IPS DF 19.7 (cell line): ENCODE measurements around the gene DNAJB5.

Source experiments
- DNase-seq: peaks from one replicate; pipeline ENCODE4 v3.0.0-alpha.2; 2013; ENCODE audit warnings: low read depth, low spot score

Gene DNAJB5

GRCh38 chr9:34984049-34984448 lies 5.5 kb upstream of the DNAJB5 start:
- no peak for DNase-seq

GRCh38 chr9:34985311-34985899 lies 4.1 kb upstream of the DNAJB5 start:
- DNase-seq, result no peak

GRCh38 chr9:34986540-34987047 lies 3.0 kb upstream of the DNAJB5 start:
- DNase-seq, result no peak

GRCh38 chr9:34987160-34987901 lies 2.2 kb upstream of the DNAJB5 start:
- DNase-seq, result no peak

GRCh38 chr9:34988218-34989002 lies 1.1 kb upstream of the DNAJB5 start:
- DNase-seq, result no peak

GRCh38 chr9:34989946-34990635 lies 546 bp downstream of the DNAJB5 start:
- DNase-seq, result no peak

GRCh38 chr9:34990908-34991606 lies 1.5 kb downstream of the DNAJB5 start:
- no peak for DNase-seq

GRCh38 chr9:34991607-34992375 lies 2.2 kb downstream of the DNAJB5 start:
- no peak for DNase-seq

- DNase-seq, result no peak
These were observed 2.9 kb downstream of the DNAJB5 start for GRCh38 chr9:34992376-34992951.

- no peak for DNase-seq
These were observed 4.1 kb downstream of the DNAJB5 start for GRCh38 chr9:34993502-34994259.

- no peak for DNase-seq
These were observed 4.8 kb downstream of the DNAJB5 start for GRCh38 chr9:34994260-34994899.

- no peak for DNase-seq
These were observed 5.5 kb downstream of the DNAJB5 start for GRCh38 chr9:34994900-34995669.

- no peak for DNase-seq
These were observed 6.1 kb downstream of the DNAJB5 start for GRCh38 chr9:34995670-34996060.

- DNase-seq, result no peak
These were observed 6.8 kb downstream of the DNAJB5 start for GRCh38 chr9:34996181-34996904.

- DNase-seq, result no peak
These were observed 7.3 kb downstream of the DNAJB5 start for GRCh38 chr9:34996905-34997279.

- DNase-seq, result no peak
These were observed 7.8 kb downstream of the DNAJB5 start for GRCh38 chr9:34997379-34997781.

GRCh38 chr9:34998266-34998665 lies 8.7 kb downstream of the DNAJB5 start:
- no peak for DNase-seq
